Activated CD4-positive, alpha-beta T cell treated with anti-CD3 and anti-CD28 coated beads, Interleukin-2, Interleukin-6, amounts not matched to agents 100 ng/mL and 50 ng/mL, durations not matched to agents 16 hours and 8 hours (primary cell): ENCODE results near the gene GGA2.
"Not testable (repeated sequence)": the region's sequence is repeated elsewhere in the genome, so short reads cannot be mapped to it uniquely, and the experiment has no call there.

Experiments used
- DNase-seq: peaks from one replicate; pipeline ENCODE4 v3.0.0-alpha.2; 2020

The GGA2 gene

DNA sequence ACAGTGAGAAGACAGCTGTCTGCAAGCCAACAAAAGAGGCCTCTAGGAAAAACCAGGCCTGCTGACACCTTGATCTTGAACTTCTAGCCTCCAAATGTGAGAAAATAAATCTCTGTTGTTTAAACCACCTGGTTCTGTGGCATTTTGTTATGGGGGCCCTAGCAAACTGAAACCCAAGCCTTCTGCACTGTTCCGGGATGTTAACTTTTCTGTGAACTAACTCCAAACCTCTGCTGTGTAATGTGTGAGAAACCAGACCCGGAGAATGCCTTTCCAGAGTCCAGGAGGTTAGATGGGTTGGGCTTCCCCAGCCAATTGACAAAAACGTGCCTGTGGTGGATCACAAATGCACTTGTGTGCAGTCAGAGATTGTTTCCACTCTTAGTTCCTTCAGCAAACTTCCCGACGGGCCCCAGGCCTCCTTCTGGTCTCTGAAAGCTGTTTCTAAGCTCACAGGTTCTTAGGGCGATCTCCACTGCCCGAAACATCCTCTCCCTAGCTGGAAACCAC, 13.6 kb upstream of the GGA2 start:
- DNase-seq, result no peak

DNA sequence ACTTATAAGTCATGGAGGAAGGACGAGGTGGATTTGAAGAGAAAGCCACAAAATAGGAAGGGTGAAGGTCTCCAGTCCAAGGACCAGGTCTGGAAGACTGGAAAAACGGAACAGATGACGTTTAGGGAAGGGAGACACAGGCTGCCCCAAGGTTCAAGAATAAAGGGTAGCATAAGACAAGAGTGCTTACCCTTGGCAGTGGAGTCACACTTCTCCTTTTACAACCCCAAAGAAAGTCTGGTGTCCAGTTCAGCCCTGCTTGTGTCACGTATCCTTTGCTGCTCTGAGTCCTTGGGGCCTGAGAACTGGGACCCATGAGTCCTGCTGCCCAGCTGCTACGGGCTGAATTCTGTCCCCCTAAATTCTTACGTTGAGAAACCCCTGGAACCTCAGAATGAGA, 13.0 kb upstream of the GGA2 start:
- no peak for DNase-seq

DNA sequence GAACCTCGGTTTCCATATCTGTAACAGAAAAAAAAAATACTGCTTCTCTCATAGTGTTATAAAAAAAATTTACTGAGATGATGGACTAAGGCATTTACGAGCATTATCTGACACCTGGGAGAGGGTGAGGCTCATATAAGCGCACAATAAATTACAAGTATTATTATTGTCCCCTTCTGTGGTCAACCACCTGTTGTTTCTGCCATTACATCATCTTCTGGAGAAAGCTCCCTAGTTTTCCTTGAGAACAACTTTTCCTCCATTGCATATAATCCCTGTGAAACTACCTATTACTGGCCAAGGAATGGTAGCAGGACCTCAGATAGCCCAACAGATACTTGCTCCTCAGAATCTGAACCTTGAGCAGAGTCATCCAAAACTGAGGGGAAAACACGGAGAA, 11.7 kb upstream of the GGA2 start:
- no peak for DNase-seq

DNA sequence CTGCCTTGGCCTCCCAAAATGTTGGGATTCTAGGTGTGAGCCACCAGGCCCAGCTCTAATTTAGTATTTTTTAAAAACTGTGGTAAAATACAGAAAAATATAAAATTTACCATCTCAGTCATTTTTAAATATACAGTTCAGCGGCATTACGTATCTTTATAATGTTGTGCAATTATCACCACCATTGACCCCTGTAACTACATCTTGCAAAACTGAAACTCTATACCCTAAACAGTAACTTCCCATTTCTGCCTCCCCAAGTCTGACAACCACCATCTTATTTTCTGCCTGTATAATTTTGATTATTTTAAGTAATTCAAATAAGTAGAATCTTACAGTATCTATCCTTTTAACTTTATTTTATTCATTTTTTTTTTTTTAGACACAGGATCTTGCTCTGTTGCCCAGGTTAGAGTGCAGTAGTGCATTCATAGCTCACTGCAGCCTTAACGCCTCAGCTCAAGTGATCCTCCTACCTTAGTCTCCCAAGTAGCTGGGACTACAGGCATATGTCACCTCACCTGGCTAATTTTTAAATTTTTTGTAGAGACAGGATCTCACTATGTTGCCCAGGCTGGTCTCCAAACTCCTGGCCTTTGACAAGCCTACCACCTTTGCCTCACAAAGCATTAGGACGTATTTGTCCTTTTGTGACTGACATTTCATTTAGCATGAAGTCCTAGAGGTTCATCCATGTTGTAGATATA, 10.9 kb upstream of the GGA2 start:
- no peak for DNase-seq

DNA sequence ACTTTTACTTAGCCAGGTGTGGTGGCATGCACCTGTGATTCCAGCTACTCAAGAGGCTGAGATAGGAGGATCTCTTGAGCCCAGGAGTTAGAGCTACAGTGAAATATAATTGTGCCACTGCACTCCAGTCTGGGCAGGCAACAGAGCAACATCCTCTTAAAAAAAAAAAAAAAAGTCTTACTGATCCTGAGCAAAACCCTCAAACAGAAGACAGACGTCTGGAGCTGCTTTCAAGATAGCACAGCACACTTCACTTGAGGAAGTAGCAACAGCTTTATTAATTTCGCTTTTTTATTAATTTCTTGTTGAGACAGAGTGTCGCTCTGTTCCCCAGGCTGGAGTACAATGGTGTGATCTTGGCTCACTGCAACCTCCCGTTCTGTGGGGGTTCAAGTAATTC, 10.2 kb upstream of the GGA2 start:
- DNase-seq, result no peak

DNA sequence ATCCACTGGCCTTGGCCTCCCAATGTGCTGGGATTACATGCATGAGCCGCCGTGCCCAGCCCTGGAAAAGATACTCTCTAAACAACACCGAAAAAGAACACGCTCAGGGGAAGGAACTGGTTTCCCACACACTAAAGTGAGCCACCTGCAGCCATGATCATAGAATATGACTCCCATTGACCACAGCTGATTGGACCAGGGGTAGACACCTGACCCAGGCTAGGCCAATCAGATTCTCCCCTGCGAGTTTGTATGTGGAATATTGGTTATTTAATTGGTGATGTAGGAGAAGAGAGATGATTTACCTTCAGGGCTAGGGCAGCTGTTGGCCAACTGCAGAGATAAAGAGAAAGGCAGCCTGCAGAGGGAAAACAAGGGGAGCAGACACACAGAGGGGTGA, 9.0 kb upstream of the GGA2 start:
- DNase-seq, result no peak

DNA sequence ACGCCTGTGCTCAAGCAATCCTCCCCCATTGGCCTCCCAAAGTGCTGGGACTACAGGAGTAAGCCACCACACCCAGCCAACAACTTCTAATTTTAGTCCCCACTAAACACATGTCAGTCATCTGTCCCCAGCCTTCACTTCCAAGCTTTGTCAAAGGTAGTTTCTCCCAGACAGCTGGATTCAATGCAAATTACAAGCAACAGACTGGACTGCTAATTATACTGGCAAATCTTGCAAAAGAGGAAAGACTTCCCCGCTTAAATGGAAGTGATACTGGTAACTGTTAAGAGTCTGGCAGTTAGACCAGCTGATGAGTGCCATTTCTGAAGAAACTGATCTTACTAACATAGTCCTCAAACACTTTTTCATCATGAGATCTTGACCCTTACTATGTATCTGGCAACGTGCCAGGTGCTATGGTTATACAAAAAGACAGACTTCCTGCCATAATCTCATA, 8.2 kb upstream of the GGA2 start:
- no peak for DNase-seq

DNA sequence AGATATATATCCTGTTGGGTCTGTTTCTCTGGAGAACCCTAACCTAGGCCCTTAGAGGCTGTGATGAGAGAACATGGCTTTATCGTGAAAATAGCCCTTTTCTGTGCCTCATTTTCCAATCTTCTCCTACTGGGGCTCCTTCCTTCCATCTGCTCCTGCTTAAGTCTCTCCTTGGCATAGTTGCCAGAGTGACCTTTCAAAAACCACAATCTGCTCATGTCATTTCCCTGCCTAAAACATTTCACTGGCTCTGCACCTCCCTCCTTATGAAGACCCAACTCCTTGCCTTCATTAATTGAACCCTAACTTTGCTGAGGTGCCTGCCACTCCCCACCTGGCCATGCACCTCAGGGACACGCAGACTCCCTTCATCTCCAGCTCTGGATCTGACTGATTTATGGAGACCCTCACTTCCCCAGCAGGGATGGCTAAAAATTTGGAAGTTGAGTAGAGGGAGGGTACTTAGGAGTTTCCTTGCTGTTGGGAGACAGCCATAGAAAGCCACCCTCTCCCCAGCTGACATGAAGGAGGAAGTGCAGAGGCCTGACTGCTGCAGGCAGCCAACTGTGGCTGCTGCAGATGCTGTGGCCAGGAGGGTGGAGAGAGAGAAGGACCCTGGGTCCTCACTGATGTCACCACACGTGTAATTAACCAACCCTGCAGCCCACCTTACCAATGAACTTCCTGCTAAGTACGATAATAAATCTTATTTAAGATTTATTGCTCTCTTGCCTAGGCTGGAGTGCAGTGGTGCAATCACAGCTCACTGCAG, 6.3 kb upstream of the GGA2 start:
- no peak for DNase-seq

DNA sequence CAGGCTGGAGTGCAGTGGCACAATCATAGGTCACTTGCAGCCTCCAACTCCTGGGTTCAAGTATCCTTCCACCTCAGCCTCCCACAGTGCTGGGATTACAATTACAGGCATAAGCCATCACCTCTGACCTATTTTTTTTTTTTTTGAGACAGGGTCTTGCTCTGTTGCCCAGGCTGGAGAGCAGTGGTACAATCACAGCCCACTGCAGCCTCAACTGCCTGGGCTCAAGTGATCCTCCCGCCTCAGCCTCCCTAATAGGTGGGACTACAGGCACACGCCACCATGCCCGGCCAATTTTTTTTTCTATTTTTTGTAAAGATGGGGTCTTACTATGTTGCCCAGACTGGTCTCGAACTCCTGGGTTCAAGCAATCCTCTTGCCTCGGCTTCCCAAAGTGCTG, 5.6 kb upstream of the GGA2 start:
- no peak for DNase-seq

DNA sequence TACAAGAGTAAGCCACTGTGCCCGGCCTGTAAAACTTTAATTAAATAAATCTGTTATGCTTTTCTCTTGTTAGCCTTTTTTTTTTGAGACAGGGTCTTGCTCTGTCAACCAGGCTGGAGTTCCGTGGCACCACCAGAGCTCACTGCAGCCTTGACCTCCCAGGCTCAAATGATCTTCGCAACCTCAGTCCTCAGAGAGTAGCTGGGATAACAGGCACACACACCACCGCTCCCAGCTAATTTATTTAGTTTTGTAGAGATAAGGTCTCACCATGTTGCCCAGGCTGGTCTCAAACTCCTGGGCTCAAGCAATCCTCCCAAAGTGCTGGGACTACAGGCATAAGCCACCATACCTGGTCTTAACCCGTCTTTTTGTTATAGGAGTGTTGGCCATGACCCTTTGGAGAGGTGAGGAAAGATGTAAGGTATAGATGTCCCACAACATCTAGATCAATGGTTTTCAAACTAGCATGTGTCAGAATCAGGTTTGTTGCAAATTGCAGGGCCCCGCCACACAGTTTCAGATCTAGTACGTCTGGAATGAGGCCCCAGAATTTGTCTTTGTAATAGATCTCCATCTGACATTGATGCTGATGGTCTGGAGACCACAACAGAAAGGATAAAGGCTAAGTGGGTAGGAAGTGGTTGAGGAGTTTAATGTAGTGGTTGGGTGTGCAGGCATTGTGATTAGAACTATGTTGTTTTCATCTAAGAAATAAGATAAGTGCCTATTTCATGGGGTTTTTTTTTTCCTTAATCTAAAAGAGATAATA, 4.3 kb upstream of the GGA2 start:
- peak; percentile 55 for DNase-seq

DNA sequence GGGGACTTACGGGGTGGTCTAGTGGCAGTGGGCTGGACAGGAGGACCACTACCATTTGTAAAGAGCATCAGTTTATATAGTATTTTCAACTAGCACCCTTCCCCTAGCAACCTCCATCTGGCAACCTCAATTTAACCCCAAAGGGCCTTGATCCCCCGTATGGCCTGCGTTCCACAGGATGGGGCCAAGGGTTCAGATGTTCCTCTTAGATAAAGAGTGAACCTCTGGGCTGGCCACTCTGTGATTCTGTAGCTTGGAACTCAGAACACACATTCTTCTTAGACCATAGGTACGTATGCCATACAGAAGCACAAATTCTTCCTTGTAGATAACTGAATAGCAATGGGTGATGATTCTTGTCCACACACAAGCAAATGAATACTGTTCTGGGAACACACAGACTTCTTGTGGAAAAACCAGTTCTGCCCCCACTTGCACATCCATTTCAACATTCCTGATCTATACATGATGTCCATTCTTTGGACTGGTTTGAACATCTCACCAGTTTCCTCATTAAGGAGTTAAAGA, 1.9 kb upstream of the GGA2 start:
- DNase-seq, result no peak

DNA sequence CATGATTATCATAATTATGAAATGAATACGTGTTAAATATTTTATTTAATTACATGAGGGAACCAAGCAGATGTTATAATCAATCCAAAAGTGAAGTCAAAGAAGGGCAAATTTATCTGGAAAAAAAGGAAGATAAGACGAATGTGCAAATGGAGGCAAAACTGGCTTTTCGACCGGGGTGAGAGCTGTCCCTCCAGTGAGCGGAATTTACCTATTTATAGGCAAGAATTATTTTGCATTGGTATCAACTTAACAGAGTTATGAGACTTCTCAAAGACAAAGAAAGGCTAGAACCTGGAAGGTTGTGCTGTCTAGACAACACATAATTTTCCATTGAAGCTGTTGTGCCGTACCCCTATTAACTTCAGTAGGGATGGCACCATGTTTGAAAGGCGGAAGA, 1.4 kb upstream of the GGA2 start:
- DNase-seq, result no peak

DNA sequence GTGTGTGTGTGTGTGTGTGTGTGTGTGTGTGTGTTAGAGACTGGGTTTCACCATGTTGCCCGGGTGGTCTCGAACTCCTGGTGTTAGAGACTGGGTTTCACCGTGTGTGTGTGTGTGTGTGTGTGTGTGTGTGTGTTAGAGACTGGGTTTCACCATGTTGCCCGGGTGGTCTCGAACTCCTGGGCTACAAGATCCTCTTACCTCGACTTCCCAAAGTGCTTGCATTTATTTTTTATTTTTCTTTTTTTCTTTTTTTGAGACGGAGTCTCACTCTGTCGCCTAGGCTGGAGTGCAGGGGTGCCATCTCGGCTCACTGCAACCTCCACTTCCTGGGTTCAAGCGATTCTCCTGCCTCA, 599 bp upstream of the GGA2 start:
- DNase-seq, result not testable (repeated sequence)

DNA sequence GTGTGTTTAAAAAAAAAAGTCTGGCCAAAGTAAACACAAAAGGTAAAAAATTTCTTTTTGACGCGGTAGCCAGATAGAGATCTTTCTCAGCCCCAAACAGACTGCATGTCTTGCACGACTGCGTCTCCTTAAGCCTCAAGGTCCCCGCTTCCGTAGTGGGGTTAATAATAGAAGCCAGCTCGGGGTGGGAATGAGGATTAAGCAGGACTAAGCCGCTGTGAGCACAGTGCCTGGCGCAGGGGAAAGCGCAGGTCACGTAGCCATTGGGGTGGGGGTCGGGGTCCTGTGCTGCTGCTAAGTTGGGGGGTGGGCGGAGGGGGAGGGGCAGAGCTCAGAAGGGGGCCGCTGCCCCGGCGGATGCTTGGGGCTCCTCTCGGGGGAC, 521 bp downstream of the GGA2 start:
- peak; percentile 37 for DNase-seq

DNA sequence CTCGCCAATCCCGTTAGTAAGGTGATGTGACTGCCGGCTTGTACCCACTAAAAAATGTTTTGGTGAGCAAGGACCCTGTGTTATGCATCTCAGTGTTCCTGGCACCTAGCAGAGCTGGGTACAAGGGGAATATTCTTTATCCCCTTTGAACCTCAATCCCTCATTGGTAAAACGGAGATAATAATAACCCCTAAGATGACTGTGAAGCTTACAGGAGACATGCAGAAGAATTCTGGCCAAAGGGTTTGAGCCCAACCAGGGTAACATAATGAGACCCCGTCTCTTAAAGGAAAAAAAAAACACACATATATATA, 896 bp downstream of the GGA2 start:
- DNase-seq, result no peak

DNA sequence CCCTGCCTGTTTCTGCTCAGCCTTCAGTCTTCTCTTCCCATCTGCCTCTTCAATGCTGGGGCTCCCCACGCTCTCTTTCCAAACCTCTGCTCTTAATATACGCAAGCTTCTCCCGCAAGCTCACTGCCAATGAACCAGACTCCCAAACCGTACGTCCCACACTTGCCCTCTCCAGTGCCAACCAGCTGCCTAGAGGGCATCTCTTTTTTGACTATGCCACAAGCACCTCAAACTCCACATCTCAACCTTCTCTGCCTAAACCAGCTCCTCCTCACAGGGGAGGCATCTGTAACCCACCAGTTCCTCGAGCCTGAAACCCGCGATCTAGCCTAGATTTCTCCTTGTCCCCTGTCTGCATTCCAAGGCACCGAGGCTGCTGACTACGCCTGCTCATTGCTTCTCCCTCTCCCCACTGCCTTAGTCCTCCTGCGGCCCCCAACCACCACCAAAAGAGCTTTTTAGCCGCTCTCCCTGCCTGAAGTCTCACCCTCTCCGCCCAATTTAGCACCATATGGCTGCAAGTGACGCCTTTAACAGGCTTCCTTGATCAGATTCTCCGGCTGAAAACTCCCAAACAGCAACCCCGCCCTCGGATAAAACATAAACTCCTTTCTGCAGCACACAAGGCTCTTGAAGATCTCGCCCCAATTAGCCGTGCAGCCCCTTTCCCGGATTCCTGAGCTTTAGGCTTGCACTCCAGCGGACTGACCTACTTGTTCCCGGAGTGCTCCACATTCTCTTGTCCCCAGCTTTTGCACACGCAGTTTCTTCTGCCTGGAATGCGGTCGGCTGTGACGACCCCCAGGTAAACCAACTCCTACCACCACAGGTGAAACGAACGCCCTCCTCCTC, 1.5 kb downstream of the GGA2 start:
- no peak for DNase-seq

DNA sequence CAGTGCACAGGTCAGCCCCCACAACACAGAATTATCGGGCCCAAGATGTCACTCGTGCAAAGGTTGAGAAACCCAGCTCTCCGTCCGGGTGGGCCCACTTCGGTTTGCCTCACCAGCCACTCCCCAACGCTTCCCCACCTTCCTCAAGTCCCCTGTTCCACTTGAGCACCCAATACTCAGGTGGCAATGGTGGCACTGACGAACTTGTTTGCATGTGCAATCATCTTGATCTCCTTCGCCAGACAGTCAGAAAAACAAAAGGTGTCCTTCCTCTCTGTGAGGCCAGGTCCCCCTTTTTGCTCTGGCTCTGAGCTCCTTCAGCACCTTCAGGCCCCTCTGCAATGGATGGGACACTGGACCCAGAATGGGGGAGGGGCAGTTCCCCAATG, 3.7 kb downstream of the GGA2 start:
- DNase-seq, result no peak

DNA sequence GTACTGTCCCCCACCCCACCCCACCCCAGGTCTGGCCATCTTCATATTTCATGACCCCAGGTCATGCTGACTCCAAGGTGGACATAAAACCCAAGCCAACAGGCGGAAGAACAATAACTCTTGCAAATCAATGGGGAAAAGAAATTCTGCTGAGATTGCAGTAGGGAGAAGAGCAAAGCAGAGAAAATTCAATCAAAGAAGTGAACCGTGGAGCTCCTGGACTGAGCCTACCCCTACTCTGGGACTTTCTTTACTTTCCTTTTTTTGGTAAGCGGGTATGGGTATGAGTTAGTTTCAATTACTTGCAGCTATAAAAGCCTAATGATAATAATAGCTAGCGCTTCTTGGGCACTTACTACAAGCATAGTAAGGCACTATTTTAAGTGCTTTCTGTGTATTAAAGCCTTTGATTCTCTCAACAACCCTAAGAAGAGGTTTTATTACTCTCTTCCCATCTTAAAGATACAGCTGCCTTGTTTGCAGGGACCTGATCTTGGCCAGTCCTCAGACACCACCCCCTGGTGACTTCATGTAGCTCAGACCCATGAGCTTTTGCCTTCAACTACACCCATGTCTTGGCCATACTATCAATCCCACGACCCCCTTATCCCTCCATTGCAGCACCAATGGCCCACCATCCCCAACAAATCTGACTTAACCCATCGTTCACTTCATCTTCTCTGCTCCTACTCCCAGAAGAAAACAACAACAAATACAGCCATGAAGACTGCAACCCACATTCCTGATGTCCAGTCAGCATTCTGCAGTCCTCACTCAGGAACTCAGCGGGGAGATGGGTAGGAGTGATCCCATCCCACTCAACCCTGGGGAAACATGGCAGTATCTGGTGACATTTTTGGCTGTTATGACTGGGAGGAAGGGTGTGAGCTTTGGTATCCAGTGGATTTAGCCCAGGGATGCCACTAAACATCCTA, 4.4 kb downstream of the GGA2 start:
- DNase-seq, result no peak

DNA sequence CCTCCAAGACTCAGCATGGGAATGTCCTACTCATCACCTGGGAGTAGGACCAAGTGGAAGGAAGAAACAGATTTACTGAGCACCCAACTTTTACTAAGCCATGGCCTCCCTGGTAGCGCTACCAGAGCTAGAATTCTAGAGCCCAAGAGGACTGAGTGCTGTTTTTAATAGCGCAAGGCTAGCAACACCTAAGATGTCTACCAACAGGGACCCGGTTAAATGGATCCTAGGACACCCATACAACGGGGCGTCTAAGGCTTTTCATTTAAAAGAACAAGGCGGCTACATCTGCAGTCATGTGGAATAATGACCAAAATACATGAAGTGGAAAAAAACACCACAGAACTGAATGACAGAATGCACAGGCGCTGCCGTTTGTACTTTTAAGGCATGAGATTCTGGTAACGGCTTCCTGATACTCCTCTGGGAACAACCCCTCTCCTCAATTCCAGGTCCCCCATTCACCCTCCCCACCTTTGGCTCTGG, 5.1 kb downstream of the GGA2 start:
- DNase-seq, result no peak

DNA sequence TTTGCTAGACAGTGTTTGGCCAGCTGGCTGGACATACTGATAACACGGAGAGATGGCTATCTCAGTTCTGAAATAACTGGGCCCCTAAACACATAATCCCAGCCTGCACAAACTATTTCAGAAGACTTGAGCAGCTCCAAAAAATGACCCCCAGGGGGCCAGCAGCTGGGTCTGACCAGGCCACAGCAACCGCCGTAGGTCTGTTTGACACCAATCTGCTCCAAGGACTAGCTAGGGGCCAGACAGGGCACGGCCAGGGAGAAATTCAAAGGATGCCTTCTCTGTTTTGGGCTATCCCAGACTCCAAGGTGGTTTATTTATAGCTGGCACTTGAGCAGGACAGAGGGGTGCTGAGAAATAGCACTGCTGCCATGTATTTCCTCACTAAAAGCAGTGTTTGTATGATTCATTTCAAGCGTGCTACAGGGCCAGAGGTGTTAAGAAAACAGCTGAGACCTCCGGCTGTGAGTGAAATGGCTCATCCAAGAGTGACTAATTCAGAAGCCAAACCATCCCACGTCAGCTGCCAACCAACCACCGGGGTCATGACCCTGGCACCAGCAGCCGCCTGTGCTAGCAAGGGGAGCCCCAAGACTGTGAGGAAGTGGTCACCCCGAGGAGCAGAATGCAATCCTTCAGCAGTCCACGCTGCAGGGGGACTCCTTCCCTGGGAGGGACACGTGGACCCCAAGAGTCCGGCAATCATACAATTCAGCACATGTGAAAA, 5.7 kb downstream of the GGA2 start:
- DNase-seq, result peak; percentile 94

DNA sequence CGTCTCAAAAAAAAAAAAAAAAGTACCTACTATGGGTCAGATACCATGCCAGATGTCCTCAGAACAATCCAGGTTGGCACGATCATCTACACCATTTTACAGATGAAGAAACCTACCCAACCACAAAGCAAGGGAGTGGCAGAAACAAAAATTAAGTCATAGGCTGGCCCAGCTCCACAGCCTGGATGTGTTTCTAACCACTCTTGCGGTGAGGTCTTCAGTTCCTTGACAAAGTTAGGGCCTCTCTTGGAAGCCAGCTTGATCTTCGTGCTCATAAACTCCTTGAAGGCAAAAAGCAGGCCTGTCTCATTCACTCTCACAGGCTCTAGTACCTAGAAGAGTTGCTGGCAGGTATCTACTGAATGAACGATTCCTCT, 6.2 kb downstream of the GGA2 start:
- peak; percentile 36 for DNase-seq
